ENCODE results near the gene NRF1.

The NRF1 gene

GRCh38 chr7:129771201-129771927 is 159.8 kb downstream of the NRF1 start:
- no peak for DNase-seq

GRCh38 chr7:129771928-129772479 is 160.5 kb downstream of the NRF1 start:
- no peak for DNase-seq

- no peak for DNase-seq
Observed at GRCh38 chr7:129772646-129773280, 161.2 kb downstream of the NRF1 start.

- no peak for DNase-seq
Observed at GRCh38 chr7:129773328-129773731, 161.8 kb downstream of the NRF1 start.

- DNase-seq = no peak
Observed at GRCh38 chr7:129773871-129774270, 162.4 kb downstream of the NRF1 start.

- DNase-seq = no peak
Observed at GRCh38 chr7:129774359-129774758, 162.8 kb downstream of the NRF1 start.

- DNase-seq = no peak
Observed at GRCh38 chr7:129774871-129775694, 163.6 kb downstream of the NRF1 start.

- no peak for DNase-seq
Observed at GRCh38 chr7:129775695-129776361, 164.3 kb downstream of the NRF1 start.

- no peak for DNase-seq
Observed at GRCh38 chr7:129776362-129776722, 164.8 kb downstream of the NRF1 start.

GRCh38 chr7:129777195-129777844 is 165.8 kb downstream of the NRF1 start:
- no peak for DNase-seq

- DNase-seq = no peak
Observed at GRCh38 chr7:129777993-129778769, 166.7 kb downstream of the NRF1 start.

- no peak for DNase-seq
Observed at GRCh38 chr7:129778770-129779601, 167.5 kb downstream of the NRF1 start.

GRCh38 chr7:129779602-129780256 is 168.2 kb downstream of the NRF1 start:
- no peak for DNase-seq

- DNase-seq = peak; percentile 77
Observed at GRCh38 chr7:129780257-129780973, 168.9 kb downstream of the NRF1 start.

GRCh38 chr7:129780974-129781927 is 169.7 kb downstream of the NRF1 start:
- no peak for DNase-seq

- no peak for DNase-seq
Observed at GRCh38 chr7:129781928-129782817, 170.7 kb downstream of the NRF1 start.
